MM.1S (cell line): ENCODE results near the gene GPR4.

Experiments used
- CTCF ChIP-seq: fragments of 300-600 bp; sonication (generic); IDR thresholded peaks from 2 replicates; pipeline ENCODE4 v1.5.1; 2016; ENCODE audit warnings: antibody characterized with exemption, low read length, mixed read lengths
- EZH2 ChIP-seq: fragments of 300-600 bp; sonication (generic); optimal IDR thresholded peaks from 2 replicates; pipeline ENCODE3; 2017; ENCODE audit warnings: low read depth, mild to moderate bottlenecking, antibody characterized with exemption, low read length, mixed read lengths
- EZH2phosphoT487 ChIP-seq: fragments of 300-600 bp; sonication (generic); IDR thresholded peaks from 2 replicates; pipeline ENCODE4 v1.6.1; 2018; ENCODE audit warnings: antibody characterized with exemption, low read length

- no peak for TF ChIP-seq EZH2
- TF ChIP-seq EZH2phosphoT487 = no peak
- no peak for TF ChIP-seq CTCF
Measured at GRCh38 chr19:45585158-45585577, 16.8 kb downstream of the GPR4 start.
